GM19025 (cell line): ENCODE data around the gene VGF.
A peak's percentile ranks its signal among the peaks of the same experiment; 100 is the strongest.

Experiments
- ATAC-seq: cut with Tn5 transposase; IDR thresholded peaks from one replicate; pipeline ENCODE4 v1.9.1; 2021; ENCODE audit warnings: mild to moderate bottlenecking, low read depth, moderate library complexity; ENCODE audit not compliant: unreplicated experiment

Gene VGF

DNA sequence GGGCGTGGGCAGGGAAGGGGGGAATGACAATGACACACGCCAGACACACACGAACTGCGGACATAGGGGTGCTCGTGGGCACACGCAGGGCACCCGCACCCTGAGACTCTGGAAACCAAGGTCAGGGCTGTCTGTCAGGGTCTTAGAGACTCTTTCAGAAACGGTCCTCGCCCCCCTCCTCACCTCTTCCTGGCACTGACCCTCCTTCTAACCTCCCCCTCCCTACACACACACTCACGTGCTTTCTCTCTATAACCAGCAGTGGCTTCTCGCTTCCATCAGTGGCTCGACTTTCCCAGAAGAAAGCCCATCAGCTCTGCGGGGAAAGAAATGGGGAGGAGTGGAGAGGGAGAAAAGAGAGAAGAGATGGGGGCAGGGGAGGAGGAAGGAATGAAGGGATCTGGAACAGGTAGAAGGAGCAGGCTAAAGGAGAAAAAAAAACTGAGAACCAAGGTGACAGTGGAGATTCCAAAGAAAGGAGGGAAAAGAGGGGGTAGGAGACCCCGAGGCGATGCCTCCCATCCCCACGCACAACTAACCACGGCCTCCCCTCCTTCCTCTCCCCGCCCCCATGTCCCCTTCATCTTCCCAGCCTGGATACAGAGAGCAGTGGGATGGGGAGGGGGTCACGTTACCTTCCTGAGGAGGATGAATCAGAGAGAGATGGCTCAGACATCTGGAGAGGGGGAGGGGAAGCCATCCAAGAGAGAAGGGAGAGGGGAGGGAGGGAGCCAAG, 1.7 kb upstream of the VGF start:
- no peak for ATAC-seq

DNA sequence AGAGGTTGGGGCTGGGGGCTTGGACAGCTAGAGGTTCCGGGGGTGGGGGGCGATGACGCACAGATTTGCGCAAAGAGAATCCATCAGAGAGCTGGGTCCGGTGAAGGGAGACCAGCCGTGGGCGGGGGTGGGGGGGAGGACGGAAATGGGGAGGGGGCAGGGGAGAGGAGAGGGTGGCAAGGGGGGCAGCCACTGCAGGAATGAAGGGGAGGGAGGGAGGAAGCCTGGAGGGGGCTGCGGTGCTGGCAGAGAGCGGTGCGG, 1.2 kb upstream of the VGF start:
- ATAC-seq = no peak

DNA sequence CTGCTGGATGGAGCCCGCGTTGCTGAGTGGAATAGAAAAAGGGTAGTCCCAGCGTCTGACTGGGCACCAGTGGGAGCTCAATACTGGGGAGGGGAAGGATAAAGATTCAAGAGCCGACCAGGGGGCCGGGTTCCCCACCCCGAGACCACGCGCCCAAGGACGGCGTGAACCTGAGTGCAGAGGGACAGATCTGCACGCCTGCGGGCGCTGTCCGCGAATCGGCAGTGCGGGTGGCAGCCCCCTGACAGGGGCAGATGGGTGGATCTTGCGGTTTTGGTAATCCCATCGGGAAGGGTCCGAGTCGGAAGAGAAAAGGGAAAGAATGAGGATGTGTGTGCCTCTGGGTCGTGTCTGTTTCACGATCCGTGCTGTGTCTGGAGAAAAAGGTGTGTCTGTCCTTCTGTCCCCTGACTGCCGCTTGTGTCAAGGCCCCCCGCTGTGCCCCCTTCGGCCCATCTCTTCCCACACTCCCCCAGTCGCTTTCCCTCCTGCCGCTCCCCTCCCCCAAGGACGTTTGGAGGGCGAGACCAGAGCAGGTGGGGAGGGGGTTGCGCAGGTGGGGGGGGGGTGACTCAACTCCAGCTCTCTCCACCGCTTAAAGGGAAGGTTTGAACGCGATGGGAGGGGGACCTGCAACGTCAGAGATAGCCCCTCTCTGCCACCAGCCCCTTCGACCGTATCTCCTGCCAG, 734 bp upstream of the VGF start:
- ATAC-seq = no peak

DNA sequence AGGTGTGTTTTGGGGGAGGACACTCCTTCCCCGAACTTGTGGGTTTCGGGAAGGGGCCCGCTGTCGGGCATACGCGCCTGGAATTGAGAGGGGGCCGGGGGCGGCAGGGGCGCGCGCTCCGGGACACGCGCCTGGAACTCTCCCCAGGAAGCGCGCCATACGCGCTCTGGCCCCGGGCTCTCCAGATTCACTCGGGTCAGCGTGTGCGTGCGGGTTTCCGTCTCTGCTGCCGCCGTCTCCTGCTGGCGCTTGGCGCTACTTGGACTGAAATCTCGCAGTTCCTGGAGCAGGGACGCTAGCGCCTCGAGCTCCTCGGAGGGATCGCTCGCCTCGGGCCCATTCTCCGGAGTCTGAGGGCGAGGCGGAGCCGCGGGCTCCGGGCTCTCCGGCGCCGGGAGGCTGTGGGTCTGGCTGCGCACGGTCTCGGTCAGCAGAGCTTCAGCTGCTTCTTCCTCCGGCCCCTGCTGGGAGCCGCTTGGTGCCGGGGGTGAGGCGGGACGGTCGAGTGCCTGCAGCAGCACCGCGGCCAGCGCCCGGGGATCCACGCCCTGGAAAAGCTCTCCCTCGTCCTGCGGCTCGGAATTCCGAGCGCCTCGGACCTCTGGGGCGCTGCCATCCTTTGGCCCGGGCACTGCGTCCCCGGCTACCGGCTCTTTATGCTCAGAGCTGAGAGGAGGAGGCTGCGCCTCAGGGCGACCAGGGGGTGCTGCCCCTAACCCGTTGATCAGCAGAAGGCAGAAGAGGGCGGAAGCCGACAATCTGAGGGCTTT, 1.1 kb downstream of the VGF start:
- ATAC-seq = no peak

DNA sequence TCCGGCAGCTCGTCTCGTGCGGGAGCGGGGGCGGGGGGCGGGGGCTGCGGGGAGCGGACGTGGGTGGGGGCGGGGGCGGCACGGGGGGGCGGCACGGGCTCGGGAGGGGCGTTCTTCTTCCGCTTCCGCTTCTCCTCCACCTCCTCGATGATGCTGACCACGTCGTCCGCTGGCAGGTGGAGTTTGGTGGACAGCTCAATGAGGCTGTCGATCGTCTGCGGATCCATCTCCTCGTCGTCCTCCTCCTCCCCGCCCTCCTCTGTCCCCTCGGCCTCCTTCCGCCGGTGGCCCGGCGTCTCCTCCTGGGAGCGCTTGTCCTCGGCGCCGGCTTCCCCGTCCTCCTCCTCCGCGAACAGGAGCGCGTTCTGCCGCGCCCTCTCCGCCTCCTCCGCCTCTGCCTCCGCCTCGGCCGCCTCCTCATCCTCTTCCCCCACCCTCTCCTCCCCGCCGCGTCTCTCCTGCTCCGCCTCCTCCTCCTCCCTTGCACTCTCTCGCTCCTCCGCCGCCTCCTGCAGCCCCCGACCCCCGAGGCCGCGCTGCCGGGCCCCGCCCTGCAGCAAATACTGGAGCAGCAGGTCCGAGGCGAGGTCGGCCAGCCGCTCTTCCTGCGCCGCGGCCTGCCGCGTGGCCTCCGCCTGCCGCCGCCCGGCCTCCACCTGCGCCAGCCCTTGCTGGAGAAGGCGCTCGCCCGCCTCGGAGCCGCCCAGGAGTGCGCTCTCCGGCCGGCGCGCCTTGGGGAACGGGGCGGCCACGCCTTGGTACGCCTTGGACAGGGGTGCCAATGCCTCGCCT, 1.9 kb downstream of the VGF start:
- ATAC-seq = no peak

DNA sequence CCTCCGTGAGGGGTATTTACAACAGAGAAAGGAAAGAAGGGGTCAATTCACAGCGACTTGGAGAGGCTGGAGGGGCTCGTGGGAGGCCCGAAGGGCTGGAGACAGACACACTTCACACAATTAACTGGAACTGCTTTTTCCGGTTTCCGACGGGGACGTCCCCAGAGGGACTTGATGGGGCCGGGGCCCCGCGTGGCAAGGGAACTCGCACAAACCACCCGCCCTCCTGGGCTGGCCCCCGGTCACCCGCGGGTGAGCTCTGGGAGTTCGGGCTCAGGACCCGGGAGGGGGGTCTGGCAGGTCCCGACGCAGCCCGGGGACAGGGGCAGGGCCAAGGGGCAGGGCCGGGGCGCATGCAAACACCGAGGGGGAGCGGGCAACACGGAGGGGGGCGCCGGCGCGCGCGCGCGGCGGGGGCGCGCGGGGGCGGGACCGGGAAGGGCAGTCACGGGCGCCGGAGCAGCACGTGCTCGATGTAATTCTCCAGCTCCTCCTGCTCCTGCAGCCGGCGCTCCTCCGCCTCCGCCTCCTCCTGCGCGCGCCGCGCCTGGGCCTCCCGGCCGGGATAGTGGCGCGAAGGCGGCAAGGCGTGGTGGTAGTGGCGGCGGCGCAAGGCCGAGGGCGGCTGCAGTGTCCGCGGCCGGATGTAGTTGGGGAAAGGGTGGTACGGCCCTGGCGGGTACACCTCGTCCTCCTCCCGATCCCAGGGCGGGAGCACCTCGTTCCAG, 2.7 kb downstream of the VGF start:
- no peak for ATAC-seq

DNA sequence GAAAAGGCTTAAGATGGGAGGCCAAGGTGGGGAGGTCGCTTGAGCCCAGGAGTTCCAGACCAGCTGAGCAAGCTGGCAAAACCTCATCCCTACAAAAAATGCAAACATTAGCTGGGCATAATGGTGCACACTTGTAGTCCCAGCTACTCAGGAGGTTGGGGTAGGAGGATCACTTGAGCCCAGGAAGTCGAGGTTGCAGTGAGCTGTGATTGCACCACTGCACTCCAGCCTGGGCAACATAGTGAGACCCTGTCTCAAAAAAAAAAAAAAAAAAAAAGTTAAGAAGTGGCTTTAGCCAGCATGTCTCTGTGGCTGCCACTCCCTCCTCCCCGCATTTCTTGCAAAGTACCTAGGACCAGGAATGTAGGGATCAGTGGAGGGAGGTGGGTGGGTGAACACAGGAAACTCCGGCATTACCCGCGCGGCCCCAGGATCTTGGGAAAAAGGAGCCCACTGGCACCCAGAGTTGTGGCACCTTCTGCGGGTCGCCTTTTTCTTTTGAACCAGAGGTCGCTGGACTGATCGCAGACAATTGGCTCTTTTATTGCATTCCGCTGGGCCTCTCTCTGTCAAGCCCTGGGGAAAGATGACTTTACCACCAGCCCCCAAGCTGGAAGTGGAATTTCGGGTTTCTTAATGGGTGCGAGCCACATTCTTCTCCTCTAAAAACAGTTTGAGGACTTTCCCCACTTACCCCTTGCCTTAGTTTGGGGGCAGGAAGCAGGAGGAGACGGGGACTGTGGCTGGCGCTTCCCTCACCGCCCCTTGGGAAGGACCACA, 3.5 kb downstream of the VGF start:
- ATAC-seq = no peak

DNA sequence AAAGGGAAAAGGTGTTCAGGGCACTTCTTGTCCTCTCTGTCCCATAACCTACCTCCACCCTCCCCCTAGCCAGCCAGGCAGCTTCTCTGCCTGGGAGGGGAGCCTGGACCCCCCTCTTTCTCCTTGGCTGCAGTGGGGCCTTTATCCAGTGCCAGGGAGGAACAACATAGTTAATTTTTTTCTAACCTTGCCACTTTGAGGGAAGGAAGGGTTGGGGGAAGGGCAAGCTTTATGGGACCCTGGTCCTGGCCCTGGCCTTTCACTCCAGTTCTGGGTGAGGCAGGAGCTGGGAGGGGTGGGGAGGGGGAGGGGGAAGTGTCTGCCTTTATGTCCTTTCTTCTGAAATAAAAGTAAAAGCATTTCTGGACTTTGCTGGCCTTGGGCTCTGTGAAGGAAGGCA, 4.5 kb downstream of the VGF start:
- ATAC-seq = no peak

DNA sequence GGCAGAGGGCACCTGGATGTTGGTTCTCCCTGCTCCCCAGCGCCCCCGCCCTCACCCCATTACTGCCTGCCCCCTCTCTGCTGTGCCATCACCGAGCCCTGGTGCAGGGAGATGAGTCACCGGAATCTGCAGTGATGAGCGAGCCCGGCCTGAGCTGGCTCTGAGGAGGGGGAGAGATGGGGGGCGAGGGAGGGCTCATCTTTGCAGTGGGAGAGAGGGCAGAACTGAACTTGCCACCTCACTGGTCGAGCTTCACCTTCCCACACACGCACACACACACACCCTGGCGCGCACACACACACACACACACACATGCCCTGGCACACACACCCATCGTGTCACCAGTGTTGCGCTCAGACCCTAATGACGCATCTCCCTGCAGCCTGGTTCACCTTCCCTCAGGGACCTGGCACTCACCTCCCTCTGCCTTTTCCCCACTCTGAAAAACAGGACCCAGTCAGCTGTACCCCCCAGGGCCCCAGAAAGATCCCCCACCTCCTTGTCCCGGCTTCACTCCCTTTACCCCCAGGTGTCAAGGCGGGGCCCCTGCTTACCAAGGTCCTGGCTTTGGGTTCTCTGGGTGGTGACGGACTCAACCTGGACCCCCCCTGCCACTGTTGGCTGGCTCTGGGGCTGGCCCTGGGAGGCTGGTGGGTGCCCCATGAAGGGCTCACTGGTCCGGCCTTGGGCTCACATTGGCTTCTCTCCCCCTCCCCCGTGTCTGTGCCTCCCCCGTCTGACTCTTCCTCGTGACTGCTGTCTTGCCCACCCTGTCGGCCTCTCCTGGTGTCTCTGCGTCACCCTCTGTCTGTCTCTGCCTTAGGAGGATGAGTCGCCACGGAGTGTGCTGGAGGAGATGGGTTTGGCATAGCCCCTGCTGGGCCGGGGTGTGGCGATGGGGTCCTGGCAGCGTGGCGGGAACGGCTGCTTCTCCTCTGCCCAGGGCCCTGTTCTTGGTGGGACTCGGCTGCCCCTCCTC, 5.4 kb downstream of the VGF start:
- no peak for ATAC-seq

DNA sequence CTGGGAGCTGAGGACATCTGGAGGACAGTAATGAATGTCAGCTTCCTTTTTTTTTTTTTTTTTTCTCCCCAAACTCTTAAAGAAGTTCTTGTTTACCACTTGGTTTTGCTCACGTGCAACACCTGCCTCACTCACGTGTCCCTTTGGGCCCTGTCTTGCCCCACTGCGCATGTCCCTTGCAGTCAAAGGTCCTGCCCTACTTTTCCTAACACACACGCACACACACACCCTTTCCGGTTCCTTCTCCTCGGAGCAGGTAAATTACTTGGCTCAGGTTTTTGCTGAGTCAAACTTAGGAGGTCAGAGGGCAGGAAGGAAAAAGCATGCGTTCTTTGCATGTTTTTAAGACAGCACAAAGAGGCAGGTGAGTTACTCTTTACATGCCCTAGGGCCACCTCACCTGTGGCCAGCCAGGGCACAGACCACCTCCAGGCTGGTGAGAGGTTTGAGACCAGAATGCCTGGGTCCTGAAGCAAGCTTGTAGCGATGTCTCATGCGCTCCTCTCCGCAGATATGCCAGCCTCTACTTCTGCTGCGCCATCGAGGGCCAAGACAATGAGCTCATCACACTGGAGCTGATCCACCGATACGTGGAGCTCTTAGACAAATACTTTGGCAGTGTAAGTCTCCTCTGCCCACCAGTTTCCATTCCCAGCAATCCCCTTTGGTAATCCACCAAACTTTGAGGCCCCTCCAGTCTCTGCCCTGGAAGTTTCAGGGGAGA, 8.3 kb downstream of the VGF start:
- no peak for ATAC-seq

DNA sequence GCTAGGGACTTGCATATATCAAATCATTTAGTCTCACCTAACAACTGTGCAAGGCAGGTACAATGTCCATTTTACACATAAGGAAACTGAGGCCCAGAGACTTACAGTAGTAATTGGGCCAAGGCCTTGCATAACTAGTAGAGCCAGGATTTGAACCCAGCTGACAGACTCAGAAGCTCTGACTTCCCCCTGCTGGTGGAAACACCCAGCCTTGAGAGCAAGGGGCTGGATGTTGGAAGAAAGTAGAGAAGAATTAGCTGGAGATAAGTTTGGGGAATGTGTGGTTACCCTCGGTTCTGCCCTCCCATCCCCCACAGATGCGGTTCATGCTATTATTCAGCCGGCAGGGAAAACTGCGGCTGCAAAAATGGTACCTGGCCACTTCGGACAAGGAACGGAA, 9.1 kb downstream of the VGF start:
- ATAC-seq = no peak

DNA sequence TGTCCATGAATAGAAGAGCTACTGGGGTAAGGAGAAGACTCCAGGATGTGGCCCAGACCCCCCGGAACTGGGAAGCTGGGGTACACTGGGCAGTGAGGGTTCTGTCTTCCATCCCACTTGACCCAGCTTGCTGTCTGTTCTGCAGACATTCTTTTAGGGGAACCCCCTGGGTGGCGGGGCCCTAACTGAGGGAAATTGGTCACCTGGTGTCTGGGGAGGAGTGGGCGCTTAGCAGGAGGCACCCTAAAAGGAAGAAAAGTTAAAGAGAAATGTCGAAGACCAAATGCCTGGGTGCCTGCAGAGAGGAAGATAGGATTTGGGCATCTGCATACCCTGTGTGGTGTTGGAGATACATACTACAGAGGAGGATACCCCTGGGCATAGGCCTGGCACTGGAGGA, 10.1 kb downstream of the VGF start:
- no peak for ATAC-seq

DNA sequence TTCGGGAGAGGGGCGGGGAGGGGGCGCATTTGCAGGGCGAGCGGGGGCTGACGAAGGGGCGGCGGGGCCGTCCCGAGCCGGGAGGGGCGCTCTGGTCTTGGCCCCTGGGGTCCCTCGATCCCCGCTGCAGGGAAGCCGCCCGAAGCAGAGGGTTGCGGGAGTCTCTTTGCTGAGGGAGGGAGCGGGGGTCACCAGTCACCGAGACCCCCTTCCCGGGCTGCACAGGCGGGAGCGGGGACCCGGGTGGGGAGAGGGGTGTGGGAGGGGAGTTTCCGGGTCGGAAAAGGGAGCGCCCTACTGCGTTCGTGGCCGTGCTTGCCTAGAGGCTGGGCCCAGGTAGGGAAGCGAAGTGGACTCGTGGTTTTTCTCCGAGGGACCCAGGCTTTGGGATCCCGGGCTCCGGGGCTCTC, 10.7 kb downstream of the VGF start:
- peak; percentile 11 for ATAC-seq

DNA sequence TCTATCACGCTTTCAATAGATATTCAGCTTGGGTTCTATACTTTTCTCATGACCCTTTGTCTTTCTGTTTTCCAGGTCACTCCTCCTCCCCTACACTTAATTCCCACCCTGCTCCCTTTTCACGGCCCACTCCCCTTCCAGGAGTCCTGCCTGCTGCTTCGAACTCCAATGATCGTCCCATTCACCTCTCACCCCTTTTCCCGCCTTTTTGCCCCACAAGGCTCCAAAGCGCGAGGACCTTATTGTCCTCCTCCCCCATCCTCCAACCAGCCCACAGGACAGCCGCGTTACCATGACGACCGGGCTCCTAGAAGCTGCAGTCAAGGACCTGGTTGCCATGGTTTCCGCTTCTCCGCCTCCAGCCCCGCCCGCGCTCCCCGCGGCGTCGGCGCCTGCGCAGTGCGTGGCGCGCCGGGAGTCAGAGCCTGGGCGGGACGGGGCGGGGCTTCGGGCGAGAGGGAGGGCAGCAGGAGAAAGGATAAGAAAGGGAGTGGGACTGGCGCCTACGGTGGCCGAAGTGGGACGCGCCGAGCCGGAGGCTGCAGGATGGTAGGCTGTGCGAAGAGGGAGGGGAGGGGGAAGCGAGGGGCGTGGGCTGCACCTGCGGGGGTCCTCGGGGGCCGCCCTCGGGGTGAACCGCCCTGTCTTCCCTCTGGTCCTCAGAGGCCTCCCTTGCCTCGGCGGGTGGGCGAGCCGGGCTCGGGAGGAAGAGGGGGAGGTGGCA, 11.2 kb downstream of the VGF start, which contains the start of gene AP1S1:
Gene AP1S1 (plus strand): TSS at position 508 of the 724 bp plus-strand sequence. CDS start 39 bp downstream, at position 547.
- peak; percentile 80 for ATAC-seq

DNA sequence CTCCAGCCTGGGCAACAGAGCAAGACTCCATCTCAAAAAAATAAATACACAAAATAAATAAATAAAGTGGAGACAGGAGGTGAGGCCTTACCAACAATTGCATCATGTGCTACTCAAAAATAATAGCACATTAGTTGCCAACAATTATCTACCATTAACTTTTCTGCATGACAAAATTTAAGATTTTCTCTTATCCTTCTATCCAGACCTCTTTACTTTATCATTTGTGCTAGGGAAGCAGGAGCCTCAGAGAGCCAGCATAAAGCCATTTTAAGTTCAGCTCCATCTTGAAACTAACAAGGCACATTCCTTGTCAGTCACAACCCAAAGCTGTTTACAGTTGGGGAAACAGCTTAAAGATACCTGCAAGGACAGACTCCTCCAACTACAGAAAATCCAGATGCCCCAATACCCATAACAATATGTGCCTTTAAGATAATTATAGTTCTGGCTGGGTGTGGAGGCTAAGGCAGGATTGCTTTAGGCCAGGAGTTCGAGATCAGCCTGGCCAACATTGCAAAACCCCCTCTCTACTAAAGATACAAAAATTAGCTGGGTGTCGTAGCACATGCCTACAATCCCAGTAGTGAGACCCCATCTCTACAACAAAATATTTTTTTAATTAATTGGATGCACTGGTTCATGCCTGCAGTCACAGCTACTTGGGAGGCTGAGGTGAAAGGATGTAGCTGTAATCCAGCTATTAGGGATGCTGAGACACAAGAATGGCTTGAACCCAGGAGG, 13.3 kb downstream of the VGF start:
- ATAC-seq = no peak

DNA sequence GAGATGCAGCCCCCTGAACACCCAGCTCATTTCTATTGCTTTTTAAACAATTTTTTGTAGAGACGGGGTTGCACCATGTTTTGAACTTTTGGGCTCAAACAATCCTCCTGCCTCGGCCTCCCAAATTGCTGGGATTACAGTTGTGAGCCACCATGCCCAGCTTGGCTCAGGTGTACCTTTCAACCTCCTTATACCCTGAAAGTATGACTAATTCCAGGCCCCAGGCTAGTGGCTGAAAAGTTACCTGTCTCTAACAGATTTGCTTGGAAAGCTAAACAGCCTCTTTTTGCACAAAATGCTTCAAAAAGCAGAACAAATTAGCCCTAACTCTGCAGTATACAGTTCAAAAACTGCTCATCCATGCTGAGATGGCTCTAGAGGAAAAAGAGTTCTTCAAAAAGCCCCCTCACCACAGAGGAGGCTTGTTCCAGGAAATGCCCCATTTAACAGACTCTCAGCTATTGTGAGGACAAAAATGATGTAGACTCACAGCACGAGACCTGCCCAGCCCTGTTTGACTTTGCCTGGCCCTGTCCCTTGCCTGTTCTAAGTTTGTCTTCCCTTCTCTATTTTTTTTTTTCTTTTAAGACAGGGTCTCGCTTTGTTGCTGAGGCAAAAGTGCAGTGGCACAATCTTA, 24.5 kb downstream of the VGF start:
- ATAC-seq = no peak
